ENCODE data around the gene ATP10D. TPM values are rescaled to one million over a fixed set of nuclear protein-coding genes. Genes with fewer than 3 reads are reported as not detected.
"Not testable (repeated sequence)": the region's sequence is repeated elsewhere in the genome, so short reads cannot be mapped to it uniquely, and the experiment has no call there.

Gene ATP10D
- total RNA-seq, 1 experiment from 2014 or later: 5.1 TPM

DNA sequence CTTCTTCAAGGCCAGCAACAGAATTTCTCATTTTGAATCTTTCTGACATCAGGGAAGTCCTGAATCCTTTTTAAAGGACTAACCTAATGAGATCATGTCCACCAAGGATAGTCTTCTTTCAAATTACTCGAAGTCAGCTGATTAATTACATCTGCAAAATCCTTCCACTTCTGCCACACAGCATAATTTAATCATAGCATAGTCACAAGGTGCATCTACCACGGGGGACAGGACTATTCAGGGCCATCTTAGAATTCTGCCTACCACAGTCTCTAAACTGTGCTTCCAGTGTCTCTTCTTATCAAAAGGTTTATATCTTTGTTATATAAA is 53.7 kb downstream of the ATP10D start:
- TF ChIP-seq, protein P1, sequence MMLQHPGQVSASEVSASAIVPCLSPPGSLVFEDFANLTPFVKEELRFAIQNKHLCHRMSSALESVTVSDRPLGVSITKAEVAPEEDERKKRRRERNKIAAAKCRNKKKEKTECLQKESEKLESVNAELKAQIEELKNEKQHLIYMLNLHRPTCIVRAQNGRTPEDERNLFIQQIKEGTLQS (IDR thresholded peaks at IDR 0.05): no peak
- TF ChIP-seq FOSL1 (IDR thresholded peaks at IDR 0.05; ENCODE audit: low read depth): no peak
- BruUV-seq (replicated peaks): no TSS peak
- RAD21 ChIA-PET (ENCODE audit: low non-redundant PET in 1 of 2, low total read pairs in 2 of 2, uncharacterized antibody in 2 of 2, unreplicated experiment in 2 of 2): no interaction called here

DNA sequence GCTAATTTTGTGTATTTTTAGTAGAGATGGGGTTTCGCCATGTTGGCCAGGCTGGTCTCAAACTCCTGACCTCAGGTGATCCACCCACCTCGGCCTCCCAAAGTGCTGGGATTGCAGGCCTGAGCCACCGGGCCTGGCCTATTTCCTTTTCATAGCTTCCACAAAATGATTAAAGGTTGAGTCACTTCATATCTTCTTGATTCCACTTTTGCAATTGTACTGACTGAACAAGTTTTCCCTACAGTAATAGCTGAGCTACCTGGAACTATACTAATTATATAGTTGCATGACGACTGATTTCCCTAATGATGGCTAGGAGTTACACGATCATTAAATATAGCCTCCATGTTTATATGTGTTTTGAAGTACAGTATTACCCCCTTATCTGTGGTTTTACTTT is 57.6 kb downstream of the ATP10D start:
- H3K27me3 ChIP-seq (ENCODE audit: insufficient read depth, low read length); H3K9me2 ChIP-seq (ENCODE audit: insufficient read depth); H3K4me2 ChIP-seq (ENCODE audit: low read length); H3K9me3 ChIP-seq (ENCODE audit: control insufficient read depth in 1 of 2, insufficient read depth in 1 of 2, low read depth in 1 of 2, low read length in 2 of 2); H3K79me2 ChIP-seq (ENCODE audit: insufficient read depth, low read length); DNase-seq (ENCODE audit: low read depth, low spot score); POLR2A ChIA-PET; BruUV-seq (replicated peaks); H3K27ac ChIP-seq (ENCODE audit: low read depth, low read length); CTCF ChIA-PET; H4K20me1 ChIP-seq (ENCODE audit: insufficient read depth); H3K9ac ChIP-seq (ENCODE audit: low read length); H3K36me3 ChIP-seq (ENCODE audit: control insufficient read depth in 1 of 2, insufficient read depth in 2 of 2, low read length in 2 of 2); intact Hi-C loops (cut with micrococcal nuclease); RAD21 ChIA-PET (ENCODE audit: low non-redundant PET in 1 of 2, low total read pairs in 2 of 2, uncharacterized antibody in 2 of 2, unreplicated experiment in 2 of 2); H3K4me1 ChIP-seq (ENCODE audit: control insufficient read depth in 1 of 2, insufficient read depth in 2 of 2, low read length in 2 of 2); ATAC-seq; H2AFZ ChIP-seq (ENCODE audit: low read depth, low read length, poor library complexity, severe bottlenecking); H3K4me3 ChIP-seq (replicated peaks in 1 of 2; ENCODE audit: low read depth in 1 of 2, low read length in 2 of 2): not testable (repeated sequence)

More for the DNA sequence above, 53.7 kb downstream of the ATP10D start:
- Histone ChIP-seq H3K36me3 (ENCODE audit: control insufficient read depth in 1 of 2, insufficient read depth in 2 of 2, low read length in 2 of 2) (no peaks in the 10 kb centered on the region), H3K4me2 (ENCODE audit: low read length) (no peak overlapping the region), H3K27me3 (ENCODE audit: insufficient read depth, low read length) (no peaks in the 10 kb centered on the region), H3K27ac (ENCODE audit: low read depth, low read length) (no peak overlapping the region), H3K9ac (ENCODE audit: low read length) (no peak overlapping the region), H3K9me3 (ENCODE audit: control insufficient read depth in 1 of 2, insufficient read depth in 1 of 2, low read depth in 1 of 2, low read length in 2 of 2) (no peaks in the 10 kb centered on the region), H4K20me1 (ENCODE audit: insufficient read depth) (no peaks in the 10 kb centered on the region), H3K4me1 (ENCODE audit: control insufficient read depth in 1 of 2, insufficient read depth in 2 of 2, low read length in 2 of 2) (no peaks in the 10 kb centered on the region), H3K9me2 (ENCODE audit: insufficient read depth) (no peaks in the 10 kb centered on the region), H3K4me3 (replicated peaks in 1 of 2; ENCODE audit: low read depth in 1 of 2, low read length in 2 of 2) (no peak overlapping the region), H3K79me2 (ENCODE audit: insufficient read depth, low read length) (no peaks in the 10 kb centered on the region), H2AFZ (ENCODE audit: low read depth, low read length, poor library complexity, severe bottlenecking) (no peak overlapping the region)
- CTCF ChIA-PET: no interaction called here
- ATAC-seq (no peak), DNase-seq (ENCODE audit: low read depth, low spot score) (no peak)
- intact Hi-C loops (cut with micrococcal nuclease): no loop called here
- POLR2A ChIA-PET: no interaction called here

GRCh38 chr4:47543331-47543730 is 58.3 kb downstream of the ATP10D start:
- CTCF ChIA-PET: no interaction called here
- H3K9me3 ChIP-seq (ENCODE audit: control insufficient read depth in 1 of 2, insufficient read depth in 1 of 2, low read depth in 1 of 2, low read length in 2 of 2): no peaks in the 10 kb centered on the region
- no peaks in the 10 kb centered on the region for H3K79me2 ChIP-seq (ENCODE audit: insufficient read depth, low read length)
- H2AFZ ChIP-seq (ENCODE audit: low read depth, low read length, poor library complexity, severe bottlenecking): no peak overlapping the region
- DNase-seq (ENCODE audit: low read depth, low spot score) (no peak), ATAC-seq (no peak)
- 0 out of 2 replicates have a peak, but pooled peaks cover 4% of the 10 kb centered on the region for H3K9me2 ChIP-seq (ENCODE audit: insufficient read depth)
- TF ChIP-seq EZH2phosphoT487 (IDR thresholded peaks at IDR 0.05; ENCODE audit: borderline replicate concordance) (no peak), EZH2 (IDR thresholded peaks at IDR 0.05) (no peak), SRF (IDR thresholded peaks at IDR 0.05; ENCODE audit: low read depth) (no peak), YY1 (IDR thresholded peaks at IDR 0.05; ENCODE audit: extremely low read depth, insufficient replicate concordance, low read depth, low read length) (no peak), RAD21 (IDR thresholded peaks at IDR 0.05; ENCODE audit: low read depth) (no peak)
- TF ChIP-seq, protein P2, sequence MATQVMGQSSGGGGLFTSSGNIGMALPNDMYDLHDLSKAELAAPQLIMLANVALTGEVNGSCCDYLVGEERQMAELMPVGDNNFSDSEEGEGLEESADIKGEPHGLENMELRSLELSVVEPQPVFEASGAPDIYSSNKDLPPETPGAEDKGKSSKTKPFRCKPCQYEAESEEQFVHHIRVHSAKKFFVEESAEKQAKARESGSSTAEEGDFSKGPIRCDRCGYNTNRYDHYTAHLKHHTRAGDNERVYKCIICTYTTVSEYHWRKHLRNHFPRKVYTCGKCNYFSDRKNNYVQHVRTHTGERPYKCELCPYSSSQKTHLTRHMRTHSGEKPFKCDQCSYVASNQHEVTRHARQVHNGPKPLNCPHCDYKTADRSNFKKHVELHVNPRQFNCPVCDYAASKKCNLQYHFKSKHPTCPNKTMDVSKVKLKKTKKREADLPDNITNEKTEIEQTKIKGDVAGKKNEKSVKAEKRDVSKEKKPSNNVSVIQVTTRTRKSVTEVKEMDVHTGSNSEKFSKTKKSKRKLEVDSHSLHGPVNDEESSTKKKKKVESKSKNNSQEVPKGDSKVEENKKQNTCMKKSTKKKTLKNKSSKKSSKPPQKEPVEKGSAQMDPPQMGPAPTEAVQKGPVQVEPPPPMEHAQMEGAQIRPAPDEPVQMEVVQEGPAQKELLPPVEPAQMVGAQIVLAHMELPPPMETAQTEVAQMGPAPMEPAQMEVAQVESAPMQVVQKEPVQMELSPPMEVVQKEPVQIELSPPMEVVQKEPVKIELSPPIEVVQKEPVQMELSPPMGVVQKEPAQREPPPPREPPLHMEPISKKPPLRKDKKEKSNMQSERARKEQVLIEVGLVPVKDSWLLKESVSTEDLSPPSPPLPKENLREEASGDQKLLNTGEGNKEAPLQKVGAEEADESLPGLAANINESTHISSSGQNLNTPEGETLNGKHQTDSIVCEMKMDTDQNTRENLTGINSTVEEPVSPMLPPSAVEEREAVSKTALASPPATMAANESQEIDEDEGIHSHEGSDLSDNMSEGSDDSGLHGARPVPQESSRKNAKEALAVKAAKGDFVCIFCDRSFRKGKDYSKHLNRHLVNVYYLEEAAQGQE (IDR thresholded peaks at IDR 0.05; ENCODE audit: low read depth): no peak
- H3K36me3 ChIP-seq (ENCODE audit: control insufficient read depth in 1 of 2, insufficient read depth in 2 of 2, low read length in 2 of 2): no peaks in the 10 kb centered on the region
- no peak overlapping the region for H3K4me2 ChIP-seq (ENCODE audit: low read length)
- BruUV-seq (replicated peaks): no TSS peak
- H3K4me3 ChIP-seq (replicated peaks in 1 of 2; ENCODE audit: low read depth in 1 of 2, low read length in 2 of 2): no peak overlapping the region
- H3K27me3 ChIP-seq (ENCODE audit: insufficient read depth, low read length): no peaks in the 10 kb centered on the region
- RAD21 ChIA-PET (ENCODE audit: low non-redundant PET in 1 of 2, low total read pairs in 2 of 2, uncharacterized antibody in 2 of 2, unreplicated experiment in 2 of 2): no interaction called here
- intact Hi-C loops (cut with micrococcal nuclease): no loop called here
- H3K9ac ChIP-seq (ENCODE audit: low read length): no peak overlapping the region
- H3K4me1 ChIP-seq (ENCODE audit: control insufficient read depth in 1 of 2, insufficient read depth in 2 of 2, low read length in 2 of 2): no peaks in the 10 kb centered on the region
- POLR2A ChIA-PET: no interaction called here
- H3K27ac ChIP-seq (ENCODE audit: low read depth, low read length): no peak overlapping the region
- H4K20me1 ChIP-seq (ENCODE audit: insufficient read depth): no peaks in the 10 kb centered on the region

Measured in HCT116 (cell line).